OCI-LY3 (cell line): Measurements from ENCODE around the gene TRPM1.

Experiments used
- EZH2phosphoT487 ChIP-seq: fragments of 200-600 bp; shearing (Covaris generic); IDR thresholded peaks from 2 replicates; pipeline ENCODE4 v1.6.1; 2018; ENCODE audit warnings: antibody characterized with exemption, mixed run types, low read depth
- TF ChIP-seq, protein P1 (sequence below): fragments of 200-600, 300-600 bp; sonication (generic); IDR thresholded peaks from 2 replicates; pipeline ENCODE4 v1.5.1; 2014; ENCODE audit warnings: antibody characterized with exemption, low read length, low read depth

DNA sequence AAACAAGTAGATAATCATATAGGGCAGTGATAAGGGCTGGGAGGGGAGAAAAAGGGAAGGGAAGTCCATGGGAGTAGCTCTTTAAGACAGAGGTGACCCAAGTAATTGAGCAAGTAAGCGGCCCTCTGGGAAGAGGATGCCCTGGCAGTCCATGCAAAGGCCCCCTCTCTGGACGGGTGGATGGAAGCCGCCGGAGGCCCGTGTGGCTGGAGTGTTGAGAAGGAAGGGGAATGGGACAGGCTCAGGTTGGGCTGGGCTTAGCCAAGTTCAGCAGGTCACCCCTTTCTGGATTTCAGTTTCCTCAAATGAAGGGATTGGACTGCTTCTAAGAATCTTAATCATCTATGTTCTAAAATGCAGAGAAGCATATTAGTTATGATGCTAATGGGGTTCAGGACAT lies 32.4 kb upstream of the TRPM1 start:
- TF ChIP-seq, protein P1, sequence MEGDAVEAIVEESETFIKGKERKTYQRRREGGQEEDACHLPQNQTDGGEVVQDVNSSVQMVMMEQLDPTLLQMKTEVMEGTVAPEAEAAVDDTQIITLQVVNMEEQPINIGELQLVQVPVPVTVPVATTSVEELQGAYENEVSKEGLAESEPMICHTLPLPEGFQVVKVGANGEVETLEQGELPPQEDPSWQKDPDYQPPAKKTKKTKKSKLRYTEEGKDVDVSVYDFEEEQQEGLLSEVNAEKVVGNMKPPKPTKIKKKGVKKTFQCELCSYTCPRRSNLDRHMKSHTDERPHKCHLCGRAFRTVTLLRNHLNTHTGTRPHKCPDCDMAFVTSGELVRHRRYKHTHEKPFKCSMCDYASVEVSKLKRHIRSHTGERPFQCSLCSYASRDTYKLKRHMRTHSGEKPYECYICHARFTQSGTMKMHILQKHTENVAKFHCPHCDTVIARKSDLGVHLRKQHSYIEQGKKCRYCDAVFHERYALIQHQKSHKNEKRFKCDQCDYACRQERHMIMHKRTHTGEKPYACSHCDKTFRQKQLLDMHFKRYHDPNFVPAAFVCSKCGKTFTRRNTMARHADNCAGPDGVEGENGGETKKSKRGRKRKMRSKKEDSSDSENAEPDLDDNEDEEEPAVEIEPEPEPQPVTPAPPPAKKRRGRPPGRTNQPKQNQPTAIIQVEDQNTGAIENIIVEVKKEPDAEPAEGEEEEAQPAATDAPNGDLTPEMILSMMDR, result no peak
- no peak for TF ChIP-seq EZH2phosphoT487
